ENCODE data around the gene SAMD8.

The SAMD8 gene

GRCh38 chr10:75086278-75086934, 25.1 kb upstream of the SAMD8 start:
- DNase-seq, result no peak

GRCh38 chr10:75088640-75089039, 22.8 kb upstream of the SAMD8 start:
- DNase-seq, result no peak

- no peak for DNase-seq
Observed at GRCh38 chr10:75089634-75090033, 21.8 kb upstream of the SAMD8 start.

GRCh38 chr10:75091146-75091545, 20.3 kb upstream of the SAMD8 start:
- DNase-seq, result no peak

- DNase-seq, result no peak
Observed at GRCh38 chr10:75094465-75094864, 17.0 kb upstream of the SAMD8 start.

GRCh38 chr10:75095631-75096030, 15.8 kb upstream of the SAMD8 start:
- DNase-seq, result no peak

- DNase-seq, result no peak
Observed at GRCh38 chr10:75096749-75097148, 14.7 kb upstream of the SAMD8 start.

- no peak for DNase-seq
Observed at GRCh38 chr10:75097666-75098285, 13.7 kb upstream of the SAMD8 start.

GRCh38 chr10:75098902-75099673, 12.4 kb upstream of the SAMD8 start:
- no peak for DNase-seq

GRCh38 chr10:75099952-75100763, 11.3 kb upstream of the SAMD8 start:
- DNase-seq, result peak; percentile 87 to 90

GRCh38 chr10:75100764-75101291, 10.6 kb upstream of the SAMD8 start:
- DNase-seq, result no peak

GRCh38 chr10:75101416-75102251, 9.8 kb upstream of the SAMD8 start:
- no peak for DNase-seq

GRCh38 chr10:75102830-75103673, 8.4 kb upstream of the SAMD8 start:
- no peak for DNase-seq

GRCh38 chr10:75103881-75104686, 7.4 kb upstream of the SAMD8 start:
- DNase-seq, result no peak

GRCh38 chr10:75104842-75105241, 6.6 kb upstream of the SAMD8 start:
- DNase-seq, result no peak

- DNase-seq, result no peak
Observed at GRCh38 chr10:75105576-75106197, 5.8 kb upstream of the SAMD8 start.

- no peak for DNase-seq
Observed at GRCh38 chr10:75106242-75106641, 5.2 kb upstream of the SAMD8 start.

GRCh38 chr10:75106891-75107290, 4.6 kb upstream of the SAMD8 start:
- DNase-seq, result peak in 1 of 2 experiments; percentile 1

Data from activated T-cell treated with anti-CD3 and anti-CD28 coated beads, Interleukin-2, amount 50 U/mL, for 48 hours (primary cell).